Inferior parietal cortex (tissue), 1 donor: ENCODE measurements around the gene ADD1.
"Not testable (repeated sequence)": the region's sequence is repeated elsewhere in the genome, so short reads cannot be mapped to it uniquely, and the experiment has no call there.

Experiments
- DNase-seq: peaks from one replicate; pipeline ENCODE4 v3.0.0-alpha.2; 2016; ENCODE audit errors: extremely low spot score

The ADD1 gene

DNA sequence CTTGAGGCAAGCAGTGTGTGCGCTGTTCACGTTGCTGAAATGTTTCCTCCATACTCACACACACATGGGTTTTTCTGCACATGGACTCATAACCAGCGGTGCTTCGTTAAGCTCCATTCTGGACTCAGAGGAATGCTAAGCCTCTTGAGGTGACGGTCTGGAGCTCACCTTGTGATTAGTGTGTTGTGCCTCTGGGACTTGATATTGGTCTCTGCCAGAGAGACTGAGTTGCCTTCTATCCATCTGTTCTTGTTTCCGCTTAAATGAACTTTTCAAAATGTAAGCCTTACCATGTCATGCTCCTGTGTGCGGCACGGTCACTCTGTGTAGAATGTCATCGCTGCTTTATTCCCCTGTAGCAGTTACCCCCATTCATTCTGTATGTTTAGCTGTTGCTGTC lies 42.5 kb downstream of the ADD1 start:
- no peak for DNase-seq

- DNase-seq, result no peak
These were observed 43.0 kb downstream of the ADD1 start for GRCh38 chr4:2886622-2887021.

DNA sequence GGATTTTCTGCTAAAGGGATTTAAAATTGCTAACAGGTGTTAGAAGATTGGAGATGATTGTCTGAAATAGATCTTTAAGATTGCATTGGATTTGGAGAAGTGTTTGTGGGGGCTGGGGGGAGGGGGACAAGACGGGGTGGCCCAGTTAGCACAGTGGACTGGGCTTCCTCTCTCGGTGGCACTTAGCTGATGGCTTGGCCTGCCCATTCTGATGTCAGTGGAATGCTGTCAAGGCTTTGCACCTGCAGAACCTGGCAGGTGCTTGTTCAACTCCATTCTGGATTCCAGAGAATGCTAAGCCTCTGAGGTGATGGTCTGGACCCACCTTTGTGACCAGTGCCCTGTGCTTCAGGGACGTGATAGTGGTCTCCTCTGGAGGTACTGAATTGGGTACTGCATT lies 43.7 kb downstream of the ADD1 start:
- no peak for DNase-seq

- no peak for DNase-seq
These were observed 45.2 kb downstream of the ADD1 start for GRCh38 chr4:2888886-2889285.

- DNase-seq, result no peak
These were observed 47.6 kb downstream of the ADD1 start for GRCh38 chr4:2891294-2891693.

DNA sequence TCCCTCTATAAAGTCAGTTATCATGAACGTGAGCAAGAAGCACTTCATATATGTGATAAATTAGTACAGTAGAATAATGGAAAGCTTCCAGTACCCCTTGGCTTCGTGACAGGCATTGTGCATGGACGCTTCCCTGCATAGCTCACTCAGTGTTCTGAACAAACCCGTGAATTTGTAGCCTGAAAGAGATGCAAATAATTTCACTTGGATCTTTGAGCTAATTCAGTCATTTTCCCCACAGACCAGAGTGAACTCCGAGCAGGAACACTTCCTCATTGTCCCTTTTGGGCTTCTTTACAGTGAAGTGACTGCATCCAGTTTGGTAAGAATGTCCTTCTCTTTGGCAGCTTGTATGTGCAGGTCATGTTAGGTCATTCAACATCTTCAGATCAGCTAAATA lies 50.1 kb downstream of the ADD1 start:
- DNase-seq, result no peak

GRCh38 chr4:2898001-2898400 lies 54.4 kb downstream of the ADD1 start:
- DNase-seq, result no peak

DNA sequence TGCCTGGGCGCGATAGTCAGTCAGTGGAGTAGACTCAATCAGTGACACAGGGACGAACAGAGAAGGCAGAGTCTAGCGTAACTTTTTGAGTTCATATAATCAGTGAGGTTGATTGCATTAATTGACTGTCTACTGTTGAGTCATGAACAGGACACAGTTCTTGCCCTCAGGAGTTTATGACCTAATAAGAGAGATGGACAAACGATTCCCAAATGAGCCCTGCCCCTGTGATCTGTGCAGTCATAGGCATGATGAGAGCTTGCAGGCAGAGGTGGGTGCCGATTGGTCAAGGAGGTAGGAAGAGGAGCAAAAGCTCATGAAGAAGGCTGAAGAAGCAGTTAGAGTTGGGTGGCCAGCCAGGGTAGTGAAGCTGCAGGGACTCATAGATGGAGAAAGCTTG lies 57.1 kb downstream of the ADD1 start:
- no peak for DNase-seq

- no peak for DNase-seq
These were observed 57.5 kb downstream of the ADD1 start for GRCh38 chr4:2901186-2901585.

DNA sequence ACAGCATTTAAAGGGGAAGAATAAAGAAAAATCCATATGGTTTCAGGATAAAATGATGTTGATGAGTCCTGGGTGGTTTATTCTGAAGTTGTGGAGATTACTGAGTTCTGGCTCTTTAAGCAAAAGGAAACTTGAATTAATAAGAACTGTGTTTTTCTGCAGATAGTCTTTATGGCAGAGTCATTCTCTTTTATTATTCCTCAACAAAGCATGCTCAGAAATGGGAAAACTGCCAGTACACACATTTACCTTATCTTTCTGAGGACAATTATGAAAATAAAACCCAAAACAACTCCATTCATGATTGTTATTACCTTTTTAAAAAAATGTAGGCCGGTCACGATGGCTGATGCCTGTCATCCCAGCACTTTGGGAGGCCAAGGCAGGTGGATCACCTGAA lies 58.5 kb downstream of the ADD1 start:
- no peak for DNase-seq

DNA sequence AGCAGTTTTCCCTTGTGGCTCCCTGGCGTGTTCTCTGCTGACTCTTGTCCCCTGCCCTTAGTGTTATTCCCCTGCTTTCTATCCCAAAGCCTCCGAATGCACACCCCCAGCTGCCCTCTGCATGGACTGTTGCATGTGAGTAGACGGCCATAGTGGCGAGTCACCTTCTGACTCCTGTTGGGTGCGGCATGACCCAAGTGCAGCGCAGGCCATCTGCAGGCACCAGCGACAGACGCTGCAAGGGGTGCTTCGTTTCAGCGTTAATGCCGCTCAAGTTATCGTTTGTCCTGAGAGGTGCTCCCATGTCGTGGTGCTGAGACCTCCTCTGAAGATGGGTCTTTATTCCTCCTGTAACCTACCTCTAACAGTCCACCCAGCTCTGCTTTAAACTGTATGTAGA lies 61.9 kb downstream of the ADD1 start:
- DNase-seq, result no peak

DNA sequence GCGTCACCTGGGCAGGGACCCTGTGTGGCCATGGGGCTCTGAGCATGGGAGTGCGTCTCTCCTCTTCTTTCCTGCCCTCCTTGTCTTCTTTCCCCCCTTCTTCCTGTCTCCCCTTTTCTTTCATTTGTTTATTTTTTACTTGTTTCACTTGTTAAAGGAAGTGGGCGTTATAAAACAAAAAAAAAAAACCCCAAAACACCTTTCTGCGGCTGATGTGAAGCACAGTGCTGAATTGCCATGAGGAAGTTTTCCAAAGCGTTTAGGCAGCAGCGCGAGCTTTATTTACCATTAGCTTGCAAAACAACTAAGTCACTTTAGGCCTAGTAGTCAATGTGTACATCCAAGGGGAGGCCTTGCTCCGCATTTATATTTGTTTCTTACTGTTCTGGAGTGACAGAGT lies 62.6 kb downstream of the ADD1 start:
- no peak for DNase-seq

DNA sequence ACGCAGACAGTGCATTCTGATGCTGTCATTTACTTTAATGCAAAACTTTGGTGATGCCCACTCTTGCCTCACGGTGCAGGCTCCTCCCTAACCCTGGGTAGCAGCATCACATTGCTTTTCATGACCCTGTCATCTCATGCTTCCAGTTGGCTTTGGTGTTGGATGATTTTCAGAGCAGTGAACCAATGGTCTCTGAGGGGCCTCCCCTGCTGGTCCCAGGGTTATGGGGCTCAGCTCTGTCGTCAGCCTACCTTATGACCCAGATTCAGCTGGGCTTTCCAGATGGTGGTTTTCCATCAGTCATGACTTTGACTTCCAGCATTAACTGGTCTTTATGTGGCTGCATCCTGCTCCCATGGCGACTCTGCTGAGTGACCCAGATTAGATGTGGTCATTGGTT lies 63.6 kb downstream of the ADD1 start:
- no peak for DNase-seq

DNA sequence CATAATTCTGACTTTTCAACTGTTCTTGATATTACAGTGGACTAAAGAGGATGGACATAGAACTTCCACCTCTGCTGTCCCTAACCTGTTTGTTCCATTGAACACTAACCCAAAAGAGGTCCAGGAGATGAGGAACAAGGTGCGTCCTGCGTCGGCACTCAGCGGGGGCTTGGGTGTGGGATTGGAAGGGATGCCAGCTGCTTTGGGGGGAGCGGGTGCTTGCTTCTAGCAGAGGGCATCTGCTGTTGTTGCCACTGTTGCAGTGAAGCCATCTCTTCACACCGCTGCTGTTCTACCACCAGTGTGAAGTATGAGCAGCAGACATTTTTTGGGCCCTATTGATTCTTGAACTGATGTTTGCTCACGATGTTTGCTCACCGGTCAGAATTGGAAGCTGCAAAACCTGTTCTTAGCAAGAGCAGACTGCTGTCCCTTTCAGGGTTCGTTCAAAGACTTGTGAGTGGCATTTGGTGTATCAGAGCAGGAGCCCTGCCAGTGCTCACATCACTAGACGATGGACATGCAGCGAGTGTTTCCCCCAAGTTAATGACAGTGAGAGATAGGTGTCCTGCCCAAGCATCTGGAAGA lies 64.2 kb downstream of the ADD1 start:
- DNase-seq, result no peak

GRCh38 chr4:2908686-2909085 lies 65.0 kb downstream of the ADD1 start:
- DNase-seq, result no peak

DNA sequence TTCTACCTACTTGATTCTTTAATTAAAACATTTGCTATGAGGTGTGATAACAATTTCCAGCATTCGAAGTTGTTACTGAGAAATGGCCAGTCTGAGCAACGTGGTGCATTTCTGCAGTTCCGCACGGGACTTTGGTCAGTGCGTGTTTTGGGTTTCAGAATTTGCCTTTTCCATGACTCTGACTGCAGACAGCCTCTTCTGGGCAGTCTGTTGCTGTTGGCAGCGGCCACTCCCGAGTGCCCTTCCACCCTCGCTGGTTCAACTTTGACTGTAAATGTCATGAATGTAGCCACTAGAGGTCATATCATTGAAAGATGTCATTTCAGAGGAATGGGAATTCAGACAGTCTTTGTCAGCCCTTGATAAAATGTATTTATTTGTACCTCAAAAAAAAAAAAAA lies 65.9 kb downstream of the ADD1 start:
- DNase-seq, result no peak

- DNase-seq, result no peak
These were observed 66.8 kb downstream of the ADD1 start for GRCh38 chr4:2910409-2910808.

DNA sequence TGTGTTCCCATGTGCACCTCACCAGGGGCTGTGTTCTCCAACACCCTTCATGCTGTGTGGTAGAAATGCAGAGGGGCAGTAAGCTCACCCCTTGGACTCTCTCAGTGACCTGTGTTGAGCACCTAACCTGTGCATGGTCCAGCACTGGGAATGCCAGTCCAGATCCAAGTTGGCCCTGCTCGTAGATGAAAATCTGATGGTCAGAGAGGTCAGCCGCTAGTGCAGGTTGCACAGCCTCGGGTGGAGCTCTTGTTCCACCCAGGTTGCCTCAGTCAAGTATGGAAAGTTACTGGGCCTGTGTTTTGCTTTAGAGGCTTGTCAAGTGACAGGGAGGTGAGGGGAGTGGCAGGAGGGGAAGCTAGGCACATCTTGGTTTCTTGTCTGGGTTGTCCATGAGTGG lies 68.2 kb downstream of the ADD1 start:
- no peak for DNase-seq

GRCh38 chr4:2913168-2913567 lies 69.5 kb downstream of the ADD1 start:
- DNase-seq, result no peak

- no peak for DNase-seq
These were observed 70.8 kb downstream of the ADD1 start for GRCh38 chr4:2914256-2915126.

GRCh38 chr4:2915789-2916188 lies 72.1 kb downstream of the ADD1 start:
- DNase-seq, result no peak

- DNase-seq, result not testable (repeated sequence)
These were observed 73.1 kb downstream of the ADD1 start for GRCh38 chr4:2916696-2917095.

DNA sequence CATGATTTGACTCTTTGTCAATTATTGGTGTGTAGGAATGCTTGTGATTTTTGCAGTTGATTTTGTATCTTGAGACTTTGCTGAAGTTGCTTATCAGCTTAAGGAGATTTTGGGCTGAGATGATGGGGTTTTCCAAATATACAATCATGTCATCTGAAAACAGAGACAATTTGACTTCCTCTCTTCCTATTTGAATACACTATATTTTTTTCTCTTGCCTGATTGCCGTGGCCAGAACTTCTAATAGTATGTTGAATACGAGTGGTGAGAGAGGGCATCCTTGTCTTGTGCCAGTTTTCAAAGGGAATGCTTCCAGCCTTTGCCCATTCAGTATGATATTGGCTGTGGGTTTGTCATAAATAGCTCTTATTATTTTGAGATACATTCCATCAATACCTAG lies 74.7 kb downstream of the ADD1 start:
- not testable (repeated sequence) for DNase-seq

GRCh38 chr4:2918714-2919113 lies 75.1 kb downstream of the ADD1 start:
- not testable (repeated sequence) for DNase-seq
